Neuron (in vitro differentiated cells): Measurements from ENCODE around the gene SMIM28.

ENCODE experiments used
- H2AFZ ChIP-seq: one replicate; pipeline ENCODE4 v1.6.1; 2013; ENCODE audit warnings: low read depth, mild to moderate bottlenecking, inconsistent platforms, low read length, moderate library complexity
- H3K27me3 ChIP-seq: one replicate; pipeline ENCODE4 v1.6.1; 2013; ENCODE audit warnings: low read length; ENCODE audit not compliant: insufficient read depth
- H3K36me3 ChIP-seq: one replicate; pipeline ENCODE4 v1.6.1; 2013; ENCODE audit warnings: low read length; ENCODE audit not compliant: insufficient read depth
- H3K4me1 ChIP-seq: one replicate; pipeline ENCODE4 v1.6.1; 2013; ENCODE audit warnings: low read length; ENCODE audit not compliant: insufficient read depth
- H3K4me3 ChIP-seq: 2 replicates; pipeline ENCODE4 v1.5.1; 2013; ENCODE audit warnings: mild to moderate bottlenecking, low read length, moderate library complexity
- H3K9me3 ChIP-seq: one replicate; pipeline ENCODE4 v1.6.1; 2013; ENCODE audit warnings: low read length

SMIM28 gene

DNA sequence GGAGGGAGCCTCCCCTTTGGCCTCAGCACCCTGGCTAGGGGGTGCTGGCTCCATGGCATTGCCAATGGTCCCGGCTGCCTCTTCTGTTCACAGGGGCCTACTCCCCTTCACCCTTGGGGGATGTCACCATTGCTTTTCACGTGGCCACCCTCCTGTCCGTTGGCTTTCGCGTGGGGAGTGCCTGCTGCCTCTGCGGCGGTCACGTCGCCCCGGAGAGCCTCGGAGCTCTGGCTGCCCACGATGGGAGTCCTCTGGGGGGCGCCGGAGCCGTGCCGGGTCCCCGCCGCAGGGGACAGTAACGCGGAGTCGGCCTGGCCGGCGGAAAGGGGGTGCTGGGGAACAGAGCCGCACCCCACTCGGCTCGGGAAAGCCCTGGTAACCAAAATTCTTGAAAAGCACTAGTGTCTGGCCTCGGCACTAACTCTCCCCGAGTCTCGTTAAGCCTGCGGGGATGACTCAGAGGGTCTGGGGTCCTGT, 25.7 kb downstream of the SMIM28 start:
- Histone ChIP-seq H3K36me3 (peaks cover 19% of the 10 kb centered on the region), H3K4me3 (peak overlapping the region; percentile 77), H2AFZ (peak overlapping the region; percentile 81), H3K9me3 (no peaks in the 10 kb centered on the region), H3K4me1 (peaks cover 6% of the 10 kb centered on the region), H3K27me3 (peaks cover 3% of the 10 kb centered on the region)

DNA sequence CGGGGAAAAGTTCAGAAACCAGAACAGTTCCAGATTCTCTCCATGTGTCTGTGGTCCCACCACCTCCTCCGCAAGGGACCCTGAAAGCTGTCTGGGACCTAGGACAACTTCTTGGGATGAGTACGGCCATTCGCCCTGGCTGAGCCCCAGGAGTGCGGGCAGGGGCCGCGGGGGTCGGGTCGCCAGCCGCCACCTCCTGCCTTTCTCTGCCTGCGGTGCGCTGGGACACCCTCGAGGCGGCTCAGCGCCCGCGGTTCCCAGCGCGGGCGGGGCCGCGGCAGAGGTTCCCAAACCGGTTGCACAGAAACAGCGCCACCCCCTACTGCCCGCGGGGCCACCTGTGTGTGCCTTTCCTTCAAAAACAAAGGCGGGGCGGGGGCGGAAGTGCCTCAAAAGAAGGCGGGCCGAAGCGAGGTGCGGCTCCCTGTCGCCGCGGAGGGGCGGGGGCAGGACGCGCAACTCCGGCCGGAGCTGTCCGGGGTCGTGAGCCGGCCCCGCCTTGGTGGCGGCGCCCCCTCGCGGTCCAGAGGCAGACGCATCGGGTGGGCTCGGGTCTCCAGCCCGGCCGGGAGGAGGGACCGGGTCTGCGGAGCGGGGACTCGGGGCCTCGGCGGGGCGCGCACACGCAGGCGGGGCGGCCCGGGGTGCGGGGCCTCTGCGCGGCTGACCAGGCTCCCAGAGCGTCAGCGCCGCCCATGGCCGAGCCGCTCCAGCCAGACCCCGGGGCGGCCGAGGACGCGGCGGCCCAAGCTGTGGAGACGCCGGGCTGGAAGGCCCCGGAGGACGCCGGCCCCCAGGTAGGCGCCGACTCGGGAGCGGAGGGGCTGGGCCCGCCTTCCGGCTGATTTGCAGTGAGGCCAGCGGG, 26.3 kb downstream of the SMIM28 start, which contains the start of gene HEBP2:
TSS of gene HEBP2 (plus strand) at position 423 of the 865 bp plus-strand sequence. CDS start at position 696, 273 bp downstream.
- Histone ChIP-seq H3K9me3 (no peaks in the 10 kb centered on the region), H2AFZ (peak within 1 kb of the TSS; percentile 81), H3K36me3 (peaks cover 22% of the 10 kb centered on the region), H3K4me1 (peaks cover 6% of the 10 kb centered on the region), H3K27me3 (peaks cover 3% of the 10 kb centered on the region), H3K4me3 (peak within 1 kb of the TSS; percentile 77)

DNA sequence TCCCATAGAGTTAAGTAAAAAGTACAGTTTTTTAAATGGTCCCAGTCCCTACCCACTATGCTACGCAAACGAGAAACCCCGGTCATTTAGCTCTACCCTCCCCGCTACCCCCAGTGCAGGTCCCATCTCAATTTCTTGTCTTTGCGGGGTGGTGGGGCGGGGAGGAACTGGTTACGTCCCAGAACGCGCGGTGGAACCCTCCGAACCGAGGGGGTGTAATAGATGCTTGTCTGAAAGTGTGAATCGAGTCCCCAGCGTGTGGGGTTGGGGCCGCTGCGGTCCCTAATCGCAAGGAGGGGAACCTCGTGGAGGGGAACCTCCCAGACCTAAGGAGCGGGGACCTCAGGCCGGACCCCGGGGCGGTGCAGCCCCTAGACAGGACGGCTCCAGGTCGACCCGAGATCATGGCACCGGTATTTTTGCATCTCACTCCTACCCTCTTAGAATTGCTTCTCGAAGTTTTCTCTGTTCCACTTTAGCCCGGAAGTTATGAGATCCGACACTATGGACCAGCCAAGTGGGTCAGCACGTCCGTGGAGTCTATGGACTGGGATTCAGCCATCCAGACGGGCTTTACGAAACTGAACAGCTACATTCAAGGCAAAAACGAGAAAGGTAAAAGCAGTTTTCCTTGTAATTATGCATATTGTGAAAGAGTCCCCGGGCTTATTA, 27.1 kb downstream of the SMIM28 start:
- no peaks in the 10 kb centered on the region for H3K9me3 ChIP-seq
- peaks cover 6% of the 10 kb centered on the region for H3K4me1 ChIP-seq
- peaks cover 3% of the 10 kb centered on the region for H3K27me3 ChIP-seq
- peak overlapping the region; percentile 77 for H3K4me3 ChIP-seq
- H2AFZ ChIP-seq = peak overlapping the region; percentile 81
- peaks cover 29% of the 10 kb centered on the region for H3K36me3 ChIP-seq

DNA sequence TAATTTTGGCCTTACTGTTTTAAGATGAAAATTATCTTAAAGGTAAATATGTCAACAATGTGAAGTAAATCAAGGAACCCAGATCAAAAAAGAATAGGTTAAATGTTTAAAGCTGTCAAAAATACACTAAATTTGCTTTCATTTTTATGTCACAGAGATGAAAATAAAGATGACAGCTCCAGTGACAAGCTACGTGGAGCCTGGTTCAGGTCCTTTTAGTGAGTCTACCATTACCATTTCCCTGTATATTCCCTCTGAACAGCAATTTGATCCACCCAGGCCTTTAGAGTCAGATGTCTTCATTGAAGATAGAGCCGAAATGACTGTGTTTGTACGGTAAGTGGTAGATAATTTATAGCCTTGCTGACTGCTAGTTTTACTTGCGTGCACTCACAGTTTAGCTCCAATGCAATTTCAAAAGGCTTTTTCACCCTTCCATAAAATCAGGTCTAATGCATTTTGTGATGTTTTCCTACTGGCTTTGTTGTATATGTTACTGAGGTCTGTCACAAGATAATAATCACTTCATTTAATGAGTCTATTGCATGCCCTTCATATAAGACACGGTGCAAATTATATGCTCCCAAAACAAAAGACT, 28.2 kb downstream of the SMIM28 start:
- Histone ChIP-seq H3K9me3 (no peaks in the 10 kb centered on the region), H3K4me1 (peaks cover 6% of the 10 kb centered on the region), H3K27me3 (peaks cover 3% of the 10 kb centered on the region), H2AFZ (no peak overlapping the region), H3K4me3 (no peak overlapping the region), H3K36me3 (peaks cover 35% of the 10 kb centered on the region)

DNA sequence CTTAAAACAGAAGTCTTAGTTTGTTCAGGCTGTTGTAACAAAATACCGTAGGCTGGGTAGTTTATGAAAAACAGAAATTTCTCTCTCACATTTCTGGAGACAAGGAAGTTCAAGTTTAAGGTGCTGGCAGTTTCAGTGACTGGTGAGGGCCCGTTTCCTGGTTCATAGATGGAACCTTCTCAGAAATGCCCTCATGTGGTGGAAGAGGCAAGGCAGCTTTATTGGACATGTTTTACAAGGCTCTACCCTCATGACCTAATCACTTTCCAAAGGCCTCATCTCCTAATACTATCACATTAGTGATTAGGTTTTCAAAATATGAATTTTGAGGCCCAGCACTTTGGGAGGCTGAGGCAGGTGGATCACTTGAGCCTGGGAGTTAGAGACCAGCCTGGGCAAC, 28.7 kb downstream of the SMIM28 start:
- Histone ChIP-seq H3K4me3 (no peak overlapping the region), H3K9me3 (no peaks in the 10 kb centered on the region), H2AFZ (no peak overlapping the region), H3K4me1 (peaks cover 6% of the 10 kb centered on the region), H3K27me3 (peaks cover under 1% of the 10 kb centered on the region), H3K36me3 (peaks cover 39% of the 10 kb centered on the region)

DNA sequence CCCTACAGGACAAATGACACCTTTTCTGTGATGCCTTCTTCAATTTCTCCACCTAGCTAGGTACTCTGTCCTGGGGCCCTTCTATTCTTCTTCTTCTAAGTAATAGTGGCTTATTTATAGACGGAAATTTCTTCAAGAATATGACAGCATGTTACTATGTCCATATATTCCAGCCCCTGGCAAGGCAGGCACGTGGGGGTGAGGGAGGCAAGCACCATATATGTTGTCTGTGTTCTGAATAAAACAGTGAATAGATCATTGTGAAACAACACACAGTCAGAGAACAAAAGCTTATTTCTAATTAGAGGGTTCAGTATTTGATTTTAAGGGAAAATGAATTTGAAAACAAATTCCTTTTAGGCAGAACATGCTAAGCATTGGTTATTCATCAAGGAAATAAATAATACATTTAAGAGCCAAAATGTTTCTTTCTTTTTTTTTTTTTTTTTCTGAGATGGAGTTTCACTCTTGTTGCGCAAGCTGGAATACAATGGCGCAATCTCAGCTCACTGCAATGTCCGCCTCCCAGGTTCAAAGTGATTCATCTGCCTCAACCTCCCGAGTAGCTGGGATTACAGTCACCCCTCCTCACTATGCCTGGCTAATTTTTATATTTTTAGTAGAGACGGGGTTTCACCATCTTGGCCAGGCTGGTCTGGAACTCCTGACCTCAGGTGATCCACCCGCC, 32.5 kb downstream of the SMIM28 start:
- Histone ChIP-seq H3K9me3 (no peaks in the 10 kb centered on the region), H3K27me3 (no peaks in the 10 kb centered on the region), H3K4me1 (no peaks in the 10 kb centered on the region), H2AFZ (no peak overlapping the region), H3K36me3 (peaks cover 61% of the 10 kb centered on the region), H3K4me3 (no peak overlapping the region)

DNA sequence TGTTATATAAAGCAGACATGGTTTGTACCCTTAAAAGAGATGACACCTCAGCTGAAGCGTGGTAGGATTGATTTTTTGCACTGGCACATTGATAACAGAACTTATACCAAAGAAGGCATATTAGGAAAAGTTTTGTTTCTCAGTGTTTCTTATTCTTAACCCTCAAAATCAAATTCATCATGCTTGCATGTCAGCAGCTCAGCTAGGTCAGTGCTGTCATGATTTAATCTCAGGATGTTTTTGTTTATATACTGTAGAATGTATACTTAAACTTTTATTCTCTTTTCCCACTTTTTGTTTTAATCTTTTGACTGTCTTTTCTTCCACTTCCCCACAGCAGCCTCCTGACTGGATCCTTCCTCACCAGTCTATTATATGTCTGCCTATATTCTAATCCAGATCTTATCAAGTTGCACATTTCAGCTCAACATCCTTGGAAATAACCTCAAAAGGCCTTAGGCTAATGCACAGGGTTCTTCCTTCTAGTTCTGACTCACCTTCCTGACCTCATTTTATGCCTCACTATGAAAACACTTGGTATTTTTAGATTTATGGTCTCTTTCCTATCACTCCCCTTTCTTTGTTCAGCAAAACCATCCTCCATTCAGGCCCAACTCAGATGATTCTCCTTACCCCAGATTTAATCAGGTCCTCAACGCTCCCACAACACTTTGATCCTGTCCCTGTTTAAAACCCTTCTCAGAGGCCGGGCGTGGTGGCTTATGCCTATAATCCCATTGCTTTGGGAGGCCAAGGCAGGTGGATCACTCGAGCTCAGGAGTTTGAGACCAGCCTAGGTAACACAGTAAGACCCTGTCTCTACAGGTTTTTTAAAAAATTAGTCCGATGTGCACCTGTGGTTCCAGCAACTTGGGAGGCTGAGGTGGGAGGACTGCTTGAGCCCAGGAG, 33.5 kb downstream of the SMIM28 start:
- H3K4me3 ChIP-seq = no peak overlapping the region
- H3K36me3 ChIP-seq = peaks cover 60% of the 10 kb centered on the region

DNA sequence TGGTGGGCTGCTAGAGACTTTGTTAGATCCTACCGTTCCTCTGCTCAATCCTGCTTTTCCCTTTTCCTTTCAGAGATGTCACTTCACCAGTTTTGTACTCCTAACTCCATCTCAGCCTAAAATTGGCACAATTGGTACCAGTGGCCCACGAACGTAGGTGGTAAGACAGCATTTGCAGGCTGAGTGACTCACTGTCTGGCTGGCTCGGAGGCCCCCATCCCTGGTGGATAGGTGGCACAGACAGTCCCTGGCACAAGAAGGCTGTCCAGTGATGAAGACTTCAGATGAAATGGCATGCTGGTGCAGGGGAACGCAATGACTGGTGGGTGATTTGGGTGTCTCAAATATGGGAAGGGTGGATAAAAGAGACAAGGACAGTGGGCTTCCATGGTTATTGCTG, 37.4 kb downstream of the SMIM28 start:
- no peak overlapping the region for H3K4me3 ChIP-seq
- H3K9me3 ChIP-seq = no peaks in the 10 kb centered on the region
- H3K4me1 ChIP-seq = no peaks in the 10 kb centered on the region
- H2AFZ ChIP-seq = no peak overlapping the region
- peaks cover 32% of the 10 kb centered on the region for H3K36me3 ChIP-seq
- H3K27me3 ChIP-seq = no peaks in the 10 kb centered on the region

More for the DNA sequence above, 33.5 kb downstream of the SMIM28 start:
- Histone ChIP-seq H3K27me3 (no peaks in the 10 kb centered on the region), H3K9me3 (no peaks in the 10 kb centered on the region), H3K4me1 (no peaks in the 10 kb centered on the region), H2AFZ (no peak overlapping the region)

DNA sequence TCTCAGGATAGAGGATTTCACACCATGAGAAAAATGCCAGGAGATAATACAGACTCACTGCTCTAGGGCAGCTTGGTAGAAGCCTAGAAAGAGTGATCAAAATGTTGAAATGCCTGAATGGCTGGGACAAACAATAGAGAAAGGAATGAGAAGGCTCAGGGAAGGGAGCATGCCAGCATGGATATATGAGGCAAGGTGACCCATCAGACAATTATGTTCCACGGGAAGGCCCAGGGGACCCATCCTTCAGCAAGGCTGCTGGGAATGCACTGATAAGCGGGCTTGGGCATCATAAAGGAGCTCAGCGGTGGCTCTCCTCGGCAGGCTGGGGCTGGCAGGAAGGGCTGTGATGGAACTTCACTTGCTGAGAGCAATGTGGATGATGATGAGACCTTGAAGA, 38.5 kb downstream of the SMIM28 start:
- Histone ChIP-seq H3K4me3 (no peak overlapping the region), H3K36me3 (peaks cover 32% of the 10 kb centered on the region), H2AFZ (no peak overlapping the region), H3K4me1 (no peaks in the 10 kb centered on the region), H3K9me3 (no peaks in the 10 kb centered on the region), H3K27me3 (no peaks in the 10 kb centered on the region)

DNA sequence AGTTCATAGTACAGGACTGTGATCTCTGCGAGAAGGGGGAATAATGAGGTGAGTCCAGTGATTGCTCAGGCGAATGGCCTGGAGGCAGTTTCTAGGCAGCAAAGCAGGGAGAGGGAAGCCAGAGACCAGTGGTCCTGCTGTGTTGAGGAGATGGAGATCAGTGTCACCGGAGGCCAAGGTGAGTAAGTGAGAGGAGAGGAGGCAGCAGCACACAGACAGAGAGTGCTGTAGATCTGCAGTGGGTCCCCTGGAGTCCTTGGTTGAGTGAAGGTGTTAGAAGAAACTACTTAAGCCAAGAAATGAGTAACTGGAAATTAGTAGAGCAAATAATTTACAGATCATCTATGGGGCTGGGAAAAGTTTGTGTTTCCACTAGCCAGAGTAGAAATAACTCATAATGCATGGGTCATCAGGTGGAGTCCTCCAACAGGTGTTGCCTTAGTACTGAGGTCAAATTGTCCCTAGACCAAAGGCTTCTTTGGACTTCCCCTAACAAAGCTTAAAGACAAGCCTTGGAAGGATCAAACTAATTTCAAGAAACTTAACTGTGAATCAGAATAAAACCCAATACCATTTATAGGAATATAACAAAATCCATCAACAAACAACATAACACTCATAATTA, 39.9 kb downstream of the SMIM28 start:
- no peaks in the 10 kb centered on the region for H3K4me1 ChIP-seq
- no peaks in the 10 kb centered on the region for H3K9me3 ChIP-seq
- H3K36me3 ChIP-seq = peaks cover 34% of the 10 kb centered on the region
- no peak overlapping the region for H2AFZ ChIP-seq
- no peaks in the 10 kb centered on the region for H3K27me3 ChIP-seq
- no peak overlapping the region for H3K4me3 ChIP-seq

DNA sequence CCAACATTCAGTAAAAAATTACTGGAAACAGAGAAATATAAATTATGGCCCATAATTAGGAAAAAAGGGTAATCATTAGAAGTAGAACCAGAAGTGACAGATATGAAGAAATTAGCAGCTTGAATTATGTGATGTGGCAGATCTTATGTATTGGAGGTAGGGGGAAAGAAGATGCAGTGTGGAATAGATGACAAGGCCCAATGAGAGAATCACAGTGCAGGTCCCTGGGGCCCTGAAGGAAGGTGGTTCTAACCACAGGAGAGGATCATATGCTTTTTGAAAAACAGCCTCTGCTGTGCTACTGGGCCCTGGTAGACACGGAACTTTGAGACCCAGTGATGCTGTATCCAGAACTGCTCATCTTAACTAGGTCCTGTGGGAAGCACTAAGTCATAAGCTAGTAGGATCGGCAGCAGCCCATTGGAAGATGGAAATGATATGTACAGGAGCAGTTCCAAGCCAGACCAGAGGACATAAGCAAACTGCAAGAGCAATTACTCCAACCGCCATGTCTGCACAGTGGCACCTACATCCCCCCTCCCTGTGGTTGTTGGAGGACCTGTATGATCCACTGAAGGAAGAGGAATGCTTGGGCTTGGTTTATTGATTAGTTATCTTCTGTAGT, 40.5 kb downstream of the SMIM28 start:
- Histone ChIP-seq H3K27me3 (no peaks in the 10 kb centered on the region), H3K4me3 (no peak overlapping the region), H3K36me3 (peaks cover 34% of the 10 kb centered on the region), H3K4me1 (no peaks in the 10 kb centered on the region), H3K9me3 (no peaks in the 10 kb centered on the region), H2AFZ (no peak overlapping the region)
